Raji (cell line): ENCODE data around the gene EXOSC2.

Experiments
- POLR2A ChIP-seq: IDR thresholded peaks from 2 replicates; pipeline ENCODE4 v1.6.1; 2011; ENCODE audit warnings: low read depth, low read length, control low read depth; ENCODE audit not compliant: insufficient read depth

EXOSC2 gene

GRCh38 chr9:130739081-130739480 is 45.5 kb downstream of the EXOSC2 start:
- TF ChIP-seq POLR2A = no peak

GRCh38 chr9:130740218-130741023 is 46.8 kb downstream of the EXOSC2 start:
- TF ChIP-seq POLR2A = no peak

GRCh38 chr9:130741024-130741305 is 47.4 kb downstream of the EXOSC2 start:
- TF ChIP-seq POLR2A = no peak

DNA sequence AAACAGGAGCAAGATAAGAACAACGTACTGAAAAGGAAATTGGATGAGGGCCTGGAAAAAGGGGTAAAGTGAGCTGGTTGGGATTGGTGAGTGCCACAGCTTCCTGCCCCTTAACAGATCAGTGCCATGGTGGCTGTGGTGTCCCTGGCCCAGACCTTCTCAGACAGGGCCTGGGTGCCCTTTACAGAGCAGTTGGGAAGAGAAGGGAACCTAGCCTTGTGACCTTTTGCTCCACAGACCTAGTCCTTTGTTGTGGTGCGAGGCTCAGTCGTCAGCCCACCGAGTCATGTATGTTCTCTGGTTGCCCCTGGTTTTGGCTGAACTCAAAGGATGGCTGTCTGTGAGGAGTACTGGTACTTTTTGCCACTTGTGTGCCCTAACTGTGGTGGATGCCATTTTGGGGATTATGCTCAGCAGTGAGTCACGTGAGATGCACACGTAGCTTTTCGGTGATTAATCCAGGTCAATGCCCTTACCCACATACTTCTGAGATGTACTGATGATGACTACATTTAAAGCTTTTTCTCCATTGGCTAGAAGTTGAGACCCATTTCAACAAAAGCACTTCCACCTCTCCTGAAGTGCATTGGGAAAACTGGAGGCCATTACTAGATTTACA is 48.4 kb downstream of the EXOSC2 start:
- TF ChIP-seq POLR2A = no peak

GRCh38 chr9:130743656-130744055 is 50.1 kb downstream of the EXOSC2 start:
- no peak for TF ChIP-seq POLR2A

DNA sequence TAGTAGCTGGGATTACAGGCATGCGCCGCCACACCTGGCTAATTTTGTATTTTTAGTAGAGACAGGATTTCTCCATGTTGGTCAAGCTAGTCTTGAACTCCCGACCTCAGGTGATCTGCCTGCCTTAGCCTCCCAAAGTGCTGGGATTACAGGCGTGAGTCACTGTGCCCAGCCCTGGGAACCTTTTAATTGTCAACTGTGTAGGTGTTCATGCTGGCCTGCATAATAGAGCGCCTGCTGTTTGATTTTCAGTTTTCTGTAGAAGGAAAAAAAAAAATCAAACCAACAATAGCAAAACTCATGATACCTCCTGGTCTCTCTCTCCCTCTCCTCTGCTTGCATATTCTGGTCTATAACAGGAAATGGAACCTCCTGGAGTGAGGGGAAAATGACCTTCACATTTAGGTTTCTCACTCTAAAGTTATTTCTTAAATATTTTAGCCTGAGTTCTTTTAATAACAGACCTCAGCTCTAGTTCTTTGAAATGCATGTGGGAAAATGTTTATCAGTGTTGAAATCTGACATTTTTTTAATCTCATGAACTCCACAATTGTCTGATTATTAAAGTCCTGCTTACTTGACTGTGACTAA is 51.7 kb downstream of the EXOSC2 start:
- TF ChIP-seq POLR2A = no peak

DNA sequence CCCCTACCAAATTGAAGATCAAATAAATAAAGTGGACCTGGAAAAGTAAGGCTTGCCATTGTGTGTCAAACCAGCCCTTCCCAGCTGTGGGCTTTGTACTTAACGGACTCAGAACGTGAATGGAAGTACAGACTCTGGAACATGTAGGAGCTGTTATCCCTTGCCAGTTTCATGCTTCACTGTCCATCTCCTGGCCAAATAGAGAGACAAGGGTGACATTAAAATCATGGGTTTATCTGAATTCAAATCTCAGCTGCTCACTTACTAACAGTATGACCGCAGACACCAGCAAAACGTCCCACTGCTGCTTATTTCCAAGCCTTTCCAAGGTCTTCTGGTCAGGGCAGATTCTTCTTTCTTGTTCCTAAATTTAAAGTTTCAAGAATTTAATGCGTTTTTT is 52.2 kb downstream of the EXOSC2 start:
- no peak for TF ChIP-seq POLR2A

- no peak for TF ChIP-seq POLR2A
Observed at GRCh38 chr9:130746434-130747212, 53.0 kb downstream of the EXOSC2 start.

GRCh38 chr9:130751631-130752355 is 58.2 kb downstream of the EXOSC2 start:
- no peak for TF ChIP-seq POLR2A
